Stomach (tissue), 9 donors: Measurements from ENCODE around the gene ITPR2. TPM values are rescaled to one million over a fixed set of nuclear protein-coding genes. Genes with fewer than 3 reads are reported as not detected.
"Not testable (repeated sequence)": the region's sequence is repeated elsewhere in the genome, so short reads cannot be mapped to it uniquely, and the experiment has no call there.

ENCODE experiments used
- DNase-seq, 2 donors: peaks; one replicate each; pipeline versions ENCODE4 v3.0.0 to v3.0.0-alpha.2; 2013 to 2019
- H3K27ac ChIP-seq, 5 donors: fragments of 200-600 bp in 4 of 5; sonication (generic) in 4 of 5; one replicate each; pipeline ENCODE4 v1.5.1; 2013 to 2019; ENCODE audit warnings: mild to moderate bottlenecking in 1 of 5, moderate library complexity in 1 of 5
- H3K27me3 ChIP-seq, 3 donors: fragments of 200-600 bp; sonication (generic); one replicate each; pipeline ENCODE4 v1.5.1; 2017 to 2019; ENCODE audit warnings: mixed run types in 1 of 3
- H3K36me3 ChIP-seq, 4 donors: fragments of 200-600 bp; sonication (generic); 1 replicate in 3 of 4; 2 replicates in 1 of 4; pipeline ENCODE4 v1.5.1; 2016 to 2019
- H3K4me1 ChIP-seq, 4 donors: fragments of 200-600 bp; sonication (generic); one replicate each; pipeline ENCODE4 v1.5.1; 2016 to 2019
- H3K4me3 ChIP-seq, 4 donors: fragments of 200-600 bp; sonication (generic) in 3 of 4; one replicate each; pipeline ENCODE4 v1.5.1; 2016 to 2019; ENCODE audit warnings: mild to moderate bottlenecking in 1 of 4
- H3K9me3 ChIP-seq, 4 donors: fragments of 200-600 bp; sonication (generic); one replicate each; pipeline ENCODE4 v1.5.1; 2016 to 2019
- CTCF ChIP-seq, 7 experiments: fragments of 450-650 bp in 4 of 7; fragments of 200-600 bp in 3 of 7; sonication (generic) in 3 of 7; IDR thresholded peaks; one replicate each; pipeline ENCODE4 v1.5.1; 2016 to 2019; ENCODE audit warnings: antibody characterized with exemption in 7 of 7, control low read depth in 2 of 7, mild to moderate bottlenecking in 1 of 7
- EP300 ChIP-seq: sonication (generic); formaldehyde crosslinking; IDR thresholded peaks from one replicate; pipeline ENCODE4 v1.6.1; 2017; ENCODE audit warnings: antibody characterized with exemption
- POLR2A ChIP-seq, 4 donors: fragments of 450-650 bp; IDR thresholded peaks; one replicate each; pipeline ENCODE4 v1.6.1; 2016; ENCODE audit warnings: antibody characterized with exemption in 4 of 4, control low read depth in 2 of 4, mild to moderate bottlenecking in 1 of 4, moderate library complexity in 1 of 4
- POLR2AphosphoS5 ChIP-seq, 3 donors: sonication (generic); formaldehyde crosslinking; IDR thresholded peaks; one replicate each; pipeline ENCODE4 v1.6.1; 2016; ENCODE audit warnings: antibody characterized with exemption in 3 of 3
- WGBS, 5 donors: extraction: QIAGEN DNeasy Blood & Tissue Kit in 3 of 5; methylation state at CpG; one replicate each; pipeline versions ENCODE4 v1.1.5 to v1.1.7; 2013 to 2018; 5-methylcytosine and 5-hydroxymethylcytosine counted together
- intact Hi-C: fragments of 100-400 bp; cut with DNase I; formaldehyde crosslinking; loops from one replicate; pipeline ENCODE4 v1.15.1; 2023; ENCODE audit warnings: low total_unique reads
- polyA plus RNA-seq, 3 donors: library from polyadenylated mRNA; stranded (reverse); fragments of 200-250 nt; gene quantifications; one replicate each; pipeline ENCODE4 v1.2.3, GENCODE V29; 2013
- total RNA-seq, 5 donors: library from RNA; depleted of rRNA; stranded (reverse); fragments of >200 nt; gene quantifications; one replicate each; pipeline versions ENCODE4 v1.1.0 to v1.2.3, GENCODE V29; 2014 to 2016
- donor health status: healthy with polysubstance abuse.
- donor health status: Bipolar disorder and iron deficiency.
- donor health status: healthy.

ITPR2 gene
- total and polyA plus RNA-seq, 8 donors: 1.4 to 172 (median 23.4) TPM

- H3K36me3 ChIP-seq: no peaks in the 10 kb centered on the region
- H3K27ac ChIP-seq: no peak overlapping the region
- 60 to 76% (median 64%) methylated on average over 5 of the region's 5 CpGs for WGBS, 5 donors
- intact Hi-C loops: no loop called here
- H3K9me3 ChIP-seq: peaks cover 0 to 9% (median 5%) of the 10 kb centered on the region in 4 donors
- no peak overlapping the region for H3K4me3 ChIP-seq
- H3K27me3 ChIP-seq: no peaks in the 10 kb centered on the region
- DNase-seq: peak in 1 of 2 donors; percentile 26
- TF ChIP-seq EP300 (no peak), POLR2A (IDR thresholded peaks at IDR 0.05) (no peak), POLR2AphosphoS5 (IDR thresholded peaks at IDR 0.05) (no peak), CTCF (IDR thresholded peaks at IDR 0.05) (no peak)
- no peaks in the 10 kb centered on the region for H3K4me1 ChIP-seq
Observed at GRCh38 chr12:26318661-26319068, 514.3 kb downstream of the ITPR2 start.

DNA sequence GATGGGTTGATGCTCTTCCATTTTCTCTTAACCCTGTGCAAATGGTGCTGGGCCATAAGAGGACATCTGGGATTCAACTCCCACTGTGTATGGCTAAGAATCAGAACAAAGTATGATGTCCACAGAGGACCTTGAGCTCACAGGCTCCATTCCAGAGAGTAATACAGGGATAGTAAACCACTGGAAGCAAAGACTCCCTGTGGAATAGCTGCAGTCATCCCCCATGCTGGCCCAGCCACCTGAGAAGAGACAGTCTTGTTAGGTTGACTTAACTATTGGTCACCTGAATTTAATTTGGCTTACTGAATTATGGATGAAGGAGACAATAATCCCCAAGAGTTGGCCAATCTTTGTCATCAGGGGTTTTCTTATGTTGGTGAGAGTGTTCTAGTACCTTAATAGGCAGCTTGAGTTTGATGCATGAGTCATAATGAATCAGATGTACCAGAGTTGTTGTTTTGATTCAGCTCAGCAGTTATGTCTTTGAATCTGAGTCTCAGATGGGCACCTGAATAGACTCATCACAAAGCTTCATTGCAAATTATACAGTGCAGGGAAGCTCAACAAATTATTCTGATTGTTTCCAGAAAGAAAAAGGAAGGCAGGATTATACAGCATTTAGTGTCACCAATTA lies 514.9 kb downstream of the ITPR2 start:
- Histone ChIP-seq H3K4me1 (no peaks in the 10 kb centered on the region), H3K27ac (no peak overlapping the region), H3K9me3 (peaks cover 0 to 9% (median 5%) of the 10 kb centered on the region in 4 donors), H3K36me3 (no peaks in the 10 kb centered on the region), H3K4me3 (no peak overlapping the region), H3K27me3 (no peaks in the 10 kb centered on the region)
- intact Hi-C loops: no loop called here
- DNase-seq: no peak
- TF ChIP-seq CTCF (IDR thresholded peaks at IDR 0.05) (no peak), POLR2AphosphoS5 (IDR thresholded peaks at IDR 0.05) (no peak), EP300 (no peak), POLR2A (IDR thresholded peaks at IDR 0.05) (no peak)

- peaks cover 0 to 14% (median 6%) of the 10 kb centered on the region in 4 donors for H3K9me3 ChIP-seq
- H3K4me3 ChIP-seq, intact Hi-C loops, H3K36me3 ChIP-seq, DNase-seq, H3K4me1 ChIP-seq, H3K27me3 ChIP-seq, H3K27ac ChIP-seq: not testable (repeated sequence)
Observed at GRCh38 chr12:26314103-26314502, 518.9 kb downstream of the ITPR2 start.

- H3K4me3 ChIP-seq, H3K27me3 ChIP-seq, H3K27ac ChIP-seq, H3K4me1 ChIP-seq, DNase-seq, intact Hi-C loops, H3K36me3 ChIP-seq: not testable (repeated sequence)
- WGBS, 5 donors: 83 to 92% (median 87%) methylated on average over 6 of the region's 6 CpGs
- peaks cover 0 to 15% (median 8%) of the 10 kb centered on the region in 4 donors for H3K9me3 ChIP-seq
Observed at GRCh38 chr12:26310489-26310888, 522.5 kb downstream of the ITPR2 start.

DNA sequence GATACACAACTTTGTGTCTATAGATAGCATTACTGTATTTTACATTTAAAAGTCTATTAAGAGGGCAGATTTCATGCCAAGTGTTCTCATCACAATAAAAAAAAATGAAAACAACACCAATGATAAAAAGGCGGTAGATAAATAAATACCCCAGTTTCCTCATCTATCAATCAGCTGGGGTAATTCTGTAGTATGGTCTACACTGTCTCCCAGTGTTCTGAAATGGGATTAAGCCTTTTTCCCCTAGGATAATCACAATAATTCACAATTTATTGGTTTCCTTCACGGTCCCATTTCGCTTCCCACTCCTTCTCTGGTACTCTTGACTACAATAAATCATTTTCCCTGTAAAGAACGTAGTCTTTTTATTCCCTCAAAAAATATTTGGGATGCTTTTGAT lies 523.4 kb downstream of the ITPR2 start:
- intact Hi-C loops: no loop called here
- DNase-seq: no peak
- 51 to 61% (median 61%) methylated on average over 4 of the region's 4 CpGs for WGBS, 5 donors
- H3K9me3 ChIP-seq: peaks cover 0 to 14% (median 8%) of the 10 kb centered on the region in 4 donors
- no peak for TF ChIP-seq POLR2A (IDR thresholded peaks at IDR 0.05)
- no peak for TF ChIP-seq POLR2AphosphoS5 (IDR thresholded peaks at IDR 0.05)
- TF ChIP-seq EP300: no peak
- peak in 2 of 7 experiments; percentile 10 for TF ChIP-seq CTCF (IDR thresholded peaks at IDR 0.05)
- no peak overlapping the region for H3K4me3 ChIP-seq
- no peaks in the 10 kb centered on the region for H3K4me1 ChIP-seq
- H3K36me3 ChIP-seq: no peaks in the 10 kb centered on the region
- no peaks in the 10 kb centered on the region for H3K27me3 ChIP-seq
- H3K27ac ChIP-seq: no peak overlapping the region
